Measurements from ENCODE around the gene TAF1. TPM values are rescaled to one million over a fixed set of nuclear protein-coding genes. Genes with fewer than 3 reads are reported as not detected.
A peak's percentile ranks its signal among the peaks of the same experiment; 100 is the strongest.
"Not testable (repeated sequence)": the region's sequence is repeated elsewhere in the genome, so short reads cannot be mapped to it uniquely, and the experiment has no call there.

TAF1 gene
- 21.4 and 29.7 TPM in 2 replicates for total RNA-seq (ENCODE audit: low replicate concordance)

GRCh38 chrX:71365875-71366673, at the start of gene TAF1:
TAF1 (plus strand) TSS chrX:71366357; CDS start chrX:71366375, 18 bp downstream.
- H3K9ac ChIP-seq, result peak within 1 kb of the TSS; percentile 64
- no peaks in the 10 kb centered on the region for H3K4me1 ChIP-seq
- peaks cover 46% of the 10 kb centered on the region for H3K79me2 ChIP-seq (ENCODE audit: low read depth)
- DNase-seq (ENCODE audit: low spot score), result peak; percentile 94
- H2AFZ ChIP-seq (replicated peaks), result peak within 1 kb of the TSS; percentile 34
- Mint-ChIP-seq H3K27ac (peak within 1 kb of the TSS; percentile 83), H3K4me1 (peaks cover 12% of the 10 kb centered on the region), H3K4me3 (peak within 1 kb of the TSS; percentile 95), H3K9me3 (peaks cover 16% of the 10 kb centered on the region), H3K36me3 (peaks cover 9% of the 10 kb centered on the region), H3K27me3 (ENCODE audit: insufficient read depth, low read depth) (no peaks in the 10 kb centered on the region)
- H3F3A ChIP-seq (ENCODE audit: low read depth), result peaks cover 7% of the 10 kb centered on the region
- H3K4me2 ChIP-seq, result peak within 1 kb of the TSS; percentile 84
- H3K9me3 ChIP-seq (ENCODE audit: low read depth), result no peaks in the 10 kb centered on the region
- no peaks in the 10 kb centered on the region for H4K20me1 ChIP-seq (ENCODE audit: low read depth)
- peak within 1 kb of the TSS; percentile 90 for H3K27ac ChIP-seq
- TF ChIP-seq CTCF (IDR thresholded peaks at IDR 0.05), result no peak
- TF ChIP-seq EZH2 (IDR thresholded peaks at IDR 0.05), result no peak
- no peak for TF ChIP-seq EZH2phosphoT487 (IDR thresholded peaks at IDR 0.05)
- no peaks in the 10 kb centered on the region for H3K27me3 ChIP-seq
- peak within 1 kb of the TSS; percentile 58 for H3K4me3 ChIP-seq
- H3K36me3 ChIP-seq, result no peaks in the 10 kb centered on the region

- H3K9me3 ChIP-seq (ENCODE audit: low read depth); H3K79me2 ChIP-seq (ENCODE audit: low read depth); H3F3A ChIP-seq (ENCODE audit: low read depth); H3K27me3 ChIP-seq; H3K27me3 Mint-ChIP-seq (ENCODE audit: insufficient read depth, low read depth); H3K4me1 Mint-ChIP-seq; H3K9me3 Mint-ChIP-seq; H3K4me3 Mint-ChIP-seq; H3K9ac ChIP-seq; H3K4me2 ChIP-seq; H3K27ac Mint-ChIP-seq; H3K4me3 ChIP-seq; H2AFZ ChIP-seq (replicated peaks); H3K4me1 ChIP-seq; H3K36me3 ChIP-seq; H4K20me1 ChIP-seq (ENCODE audit: low read depth); H3K36me3 Mint-ChIP-seq; H3K27ac ChIP-seq; DNase-seq (ENCODE audit: low spot score): not testable (repeated sequence)
Observed at GRCh38 chrX:71316959-71317358, 49.2 kb upstream of the TAF1 start.

- no peaks in the 10 kb centered on the region for H3K4me1 Mint-ChIP-seq
- peaks cover 6% of the 10 kb centered on the region for H3K9me3 Mint-ChIP-seq
- no peak overlapping the region for H3K27ac Mint-ChIP-seq
- Histone ChIP-seq H3K4me3 (no peak overlapping the region), H3K27ac (no peak overlapping the region), H3K4me2 (no peak overlapping the region), H3K9ac (no peak overlapping the region), H3K79me2 (ENCODE audit: low read depth) (no peaks in the 10 kb centered on the region), H3F3A (ENCODE audit: low read depth) (no peaks in the 10 kb centered on the region), H3K36me3 (no peaks in the 10 kb centered on the region), H4K20me1 (ENCODE audit: low read depth) (no peaks in the 10 kb centered on the region), H2AFZ (replicated peaks) (no peak overlapping the region), H3K9me3 (ENCODE audit: low read depth) (no peaks in the 10 kb centered on the region), H3K27me3 (no peaks in the 10 kb centered on the region), H3K4me1 (no peaks in the 10 kb centered on the region)
- peaks cover 4% of the 10 kb centered on the region for H3K36me3 Mint-ChIP-seq
- H3K4me3 Mint-ChIP-seq, result no peak overlapping the region
- DNase-seq (ENCODE audit: low spot score), result no peak
- no peak for TF ChIP-seq EZH2phosphoT487 (IDR thresholded peaks at IDR 0.05)
- TF ChIP-seq EZH2 (IDR thresholded peaks at IDR 0.05), result no peak
- no peak for TF ChIP-seq CTCF (IDR thresholded peaks at IDR 0.05)
- peaks cover 2% of the 10 kb centered on the region for H3K27me3 Mint-ChIP-seq (ENCODE audit: insufficient read depth, low read depth)
Observed at GRCh38 chrX:71320126-71320525, 46.0 kb upstream of the TAF1 start.

GRCh38 chrX:71321731-71322130, 44.4 kb upstream of the TAF1 start:
- Mint-ChIP-seq H3K4me3 (no peak overlapping the region), H3K4me1 (no peaks in the 10 kb centered on the region), H3K36me3 (peaks cover 7% of the 10 kb centered on the region), H3K27ac (no peak overlapping the region), H3K9me3 (peaks cover 8% of the 10 kb centered on the region), H3K27me3 (ENCODE audit: insufficient read depth, low read depth) (peaks cover 2% of the 10 kb centered on the region)
- Histone ChIP-seq H3K9ac (no peak overlapping the region), H3K4me2 (no peak overlapping the region), H3K27ac (no peak overlapping the region), H3K36me3 (no peaks in the 10 kb centered on the region), H3F3A (ENCODE audit: low read depth) (no peaks in the 10 kb centered on the region), H3K9me3 (ENCODE audit: low read depth) (no peaks in the 10 kb centered on the region), H3K79me2 (ENCODE audit: low read depth) (no peaks in the 10 kb centered on the region), H3K27me3 (no peaks in the 10 kb centered on the region), H4K20me1 (ENCODE audit: low read depth) (no peaks in the 10 kb centered on the region), H2AFZ (replicated peaks) (no peak overlapping the region), H3K4me1 (no peaks in the 10 kb centered on the region), H3K4me3 (no peak overlapping the region)
- TF ChIP-seq EZH2phosphoT487 (IDR thresholded peaks at IDR 0.05) (no peak), EZH2 (IDR thresholded peaks at IDR 0.05) (no peak), CTCF (IDR thresholded peaks at IDR 0.05) (no peak)
- DNase-seq (ENCODE audit: low spot score), result no peak

- H3K4me3 Mint-ChIP-seq, H3K4me3 ChIP-seq, H3K36me3 Mint-ChIP-seq: not testable (repeated sequence)
Observed at GRCh38 chrX:71324452-71324851, 41.7 kb upstream of the TAF1 start.

More at GRCh38 chrX:71324452-71324851, 41.7 kb upstream of the TAF1 start:
- H3K9me3 Mint-ChIP-seq, result peaks cover 11% of the 10 kb centered on the region
- H3K27ac Mint-ChIP-seq; H3K27me3 ChIP-seq; H3K9me3 ChIP-seq (ENCODE audit: low read depth); H4K20me1 ChIP-seq (ENCODE audit: low read depth); H3K27me3 Mint-ChIP-seq (ENCODE audit: insufficient read depth, low read depth); DNase-seq (ENCODE audit: low spot score); H3K4me2 ChIP-seq; H3K9ac ChIP-seq; H3K79me2 ChIP-seq (ENCODE audit: low read depth); H3K4me1 Mint-ChIP-seq; H3F3A ChIP-seq (ENCODE audit: low read depth); H3K36me3 ChIP-seq; H3K4me1 ChIP-seq; H3K27ac ChIP-seq; H2AFZ ChIP-seq (replicated peaks): not testable (repeated sequence)

Measured in neural progenitor cell (in vitro differentiated cells).